Suprapubic skin (tissue), 4 donors: ENCODE measurements around the gene TUBA1C. TPM values are rescaled to one million over a fixed set of nuclear protein-coding genes. Genes with fewer than 3 reads are reported as not detected.
A peak's percentile ranks its signal among the peaks of the same experiment; 100 is the strongest.

Experiments
- DNase-seq, 2 donors: peaks; one replicate each; pipeline ENCODE4 v3.0.0-alpha.2; 2019; ENCODE audit warnings: low spot score in 2 of 2
- H3K27ac ChIP-seq: fragments of 200-600 bp; sonication (generic); one replicate; pipeline ENCODE4 v1.5.1; 2019
- H3K27me3 ChIP-seq: fragments of 200-600 bp; sonication (generic); one replicate; pipeline ENCODE4 v1.5.1; 2019
- H3K36me3 ChIP-seq: fragments of 200-600 bp; sonication (generic); one replicate; pipeline ENCODE4 v1.5.1; 2019
- H3K4me1 ChIP-seq: fragments of 200-600 bp; sonication (generic); one replicate; pipeline ENCODE4 v1.5.1; 2019
- H3K4me3 ChIP-seq: fragments of 200-600 bp; sonication (generic); one replicate; pipeline ENCODE4 v1.5.1; 2019; ENCODE audit warnings: mild to moderate bottlenecking
- H3K9me3 ChIP-seq: fragments of 200-600 bp; sonication (generic); one replicate; pipeline ENCODE4 v1.5.1; 2019
- CTCF ChIP-seq, 2 donors: fragments of 200-600 bp in 1 of 2; fragments of 450-650 bp in 1 of 2; sonication (generic) in 1 of 2; IDR thresholded peaks; one replicate each; pipeline ENCODE4 v1.5.1; 2016 to 2019; ENCODE audit warnings: antibody characterized with exemption in 2 of 2, mild to moderate bottlenecking in 1 of 2, moderate library complexity in 1 of 2
- EP300 ChIP-seq: sonication (generic); formaldehyde crosslinking; IDR thresholded peaks from one replicate; pipeline ENCODE4 v1.6.1; 2017; ENCODE audit warnings: antibody characterized with exemption
- POLR2A ChIP-seq, 2 donors: fragments of 450-650 bp; IDR thresholded peaks; one replicate each; pipeline ENCODE4 v1.6.1; 2017; ENCODE audit warnings: antibody characterized with exemption in 2 of 2, mild to moderate bottlenecking in 2 of 2, moderate library complexity in 2 of 2
- POLR2AphosphoS5 ChIP-seq, 3 donors: sonication (generic); formaldehyde crosslinking; IDR thresholded peaks; one replicate each; pipeline ENCODE4 v1.6.1; 2017; ENCODE audit warnings: antibody characterized with exemption in 3 of 3
- WGBS: methylation state at CpG from one replicate; pipeline ENCODE4 v1.1.5; 2018; 5-methylcytosine and 5-hydroxymethylcytosine counted together
- total RNA-seq, 4 donors: library from RNA; depleted of rRNA; stranded (reverse); fragments of >200 nt; gene quantifications; one replicate each; pipeline ENCODE4 v1.1.0, GENCODE V29; 2016

TUBA1C gene
- total RNA-seq, 4 donors from 2014 or later: 115 to 747 (median 609) TPM

- H3K27ac ChIP-seq: no peak overlapping the region
Measured at GRCh38 chr12:49294086-49294803, 29.4 kb downstream of the TUBA1C start.

GRCh38 chr12:49294804-49295081 lies 29.9 kb downstream of the TUBA1C start:
- no peak overlapping the region for H3K27ac ChIP-seq
- no peaks in the 10 kb centered on the region for H3K9me3 ChIP-seq
- TF ChIP-seq POLR2AphosphoS5 (IDR thresholded peaks at IDR 0.05): no peak
- no peaks in the 10 kb centered on the region for H3K36me3 ChIP-seq
- WGBS: 82% methylated on average over 4 of the region's 5 CpGs
- peaks cover 49% of the 10 kb centered on the region for H3K27me3 ChIP-seq
- no peak for DNase-seq
- no peak overlapping the region for H3K4me3 ChIP-seq
- peaks cover 43% of the 10 kb centered on the region for H3K4me1 ChIP-seq

More at GRCh38 chr12:49294086-49294803, 29.4 kb downstream of the TUBA1C start:
- Histone ChIP-seq H3K4me3 (no peak overlapping the region), H3K4me1 (peaks cover 43% of the 10 kb centered on the region), H3K9me3 (no peaks in the 10 kb centered on the region), H3K27me3 (peaks cover 45% of the 10 kb centered on the region), H3K36me3 (no peaks in the 10 kb centered on the region)
- DNase-seq: no peak
- TF ChIP-seq POLR2A (IDR thresholded peaks at IDR 0.05) (no peak), EP300 (no peak), POLR2AphosphoS5 (IDR thresholded peaks at IDR 0.05) (no peak)
- 87% methylated on average over 6 of the region's 8 CpGs for WGBS

GRCh38 chr12:49295082-49295936 lies 30.4 kb downstream of the TUBA1C start, which contains the start of gene PRPH:
Gene PRPH, plus strand, starts transcription at chr12:49295147. Its CDS starts 54 bp downstream, at chr12:49295201.
- Histone ChIP-seq H3K4me1 (peaks cover 43% of the 10 kb centered on the region), H3K4me3 (peak within 1 kb of the TSS; percentile 14)

GRCh38 chr12:49296034-49296835 lies 31.4 kb downstream of the TUBA1C start:
- peak in 1 of 2 donors; percentile 61 for DNase-seq
- H3K27ac ChIP-seq: no peak overlapping the region
- H3K4me3 ChIP-seq: peak overlapping the region; percentile 44
- peaks cover 56% of the 10 kb centered on the region for H3K27me3 ChIP-seq
- H3K36me3 ChIP-seq: no peaks in the 10 kb centered on the region
- peaks cover 43% of the 10 kb centered on the region for H3K4me1 ChIP-seq
- H3K9me3 ChIP-seq: no peaks in the 10 kb centered on the region
- 18% methylated on average over 25 of the region's 54 CpGs for WGBS
- peak; percentile 41 to 84 for TF ChIP-seq CTCF (IDR thresholded peaks at IDR 0.05)
- TF ChIP-seq POLR2A (IDR thresholded peaks at IDR 0.05): no peak

More at GRCh38 chr12:49295082-49295936, 30.4 kb downstream of the TUBA1C start, which contains the start of gene PRPH:
- Histone ChIP-seq H3K27me3 (peaks cover 50% of the 10 kb centered on the region), H3K36me3 (no peaks in the 10 kb centered on the region), H3K27ac (no peak within 1 kb of the TSS), H3K9me3 (no peaks in the 10 kb centered on the region)
- WGBS: 2% methylated on average over 10 of the region's 82 CpGs
- DNase-seq: peak in 1 of 2 donors; percentile 60
- TF ChIP-seq EP300 (no peak), POLR2A (IDR thresholded peaks at IDR 0.05) (no peak), POLR2AphosphoS5 (IDR thresholded peaks at IDR 0.05) (no peak), CTCF (IDR thresholded peaks at IDR 0.05) (no peak)

- Histone ChIP-seq H3K27ac (no peak overlapping the region), H3K36me3 (no peaks in the 10 kb centered on the region), H3K4me3 (peak overlapping the region; percentile 44), H3K27me3 (peaks cover 56% of the 10 kb centered on the region), H3K4me1 (peaks cover 43% of the 10 kb centered on the region), H3K9me3 (no peaks in the 10 kb centered on the region)
- no peak for TF ChIP-seq POLR2AphosphoS5 (IDR thresholded peaks at IDR 0.05)
- no peak for TF ChIP-seq CTCF (IDR thresholded peaks at IDR 0.05)
- TF ChIP-seq EP300: no peak
- no peak for TF ChIP-seq POLR2A (IDR thresholded peaks at IDR 0.05)
- WGBS: 3% methylated on average over 35 of the region's 77 CpGs
- no peak for DNase-seq
Measured at GRCh38 chr12:49296836-49297694, 32.2 kb downstream of the TUBA1C start.
